Activated naive CD8-positive, alpha-beta T cell treated with anti-CD3 and anti-CD28 coated beads, Interleukin-2, amount 50 U/mL, for 24 hours (primary cell): ENCODE data around the gene FCER2.

Experiments
- ATAC-seq: fragments of 150-1000 bp; cut with Tn5 transposase; one replicate; pipeline ENCODE4 v1.10.0; 2021
- DNase-seq: peaks from one replicate; pipeline ENCODE4 v3.0.0; 2021
- H3K27ac Mint-ChIP-seq: one replicate; pipeline ENCODE4 v1.8.0; 2021; ENCODE audit warnings: mild to moderate bottlenecking, mixed read lengths
- H3K27me3 Mint-ChIP-seq: one replicate; pipeline ENCODE4 v1.8.0; 2021; ENCODE audit warnings: mixed read lengths
- H3K36me3 Mint-ChIP-seq: one replicate; pipeline ENCODE4 v1.8.0; 2021; ENCODE audit warnings: low read depth, mixed read lengths
- H3K4me1 Mint-ChIP-seq: one replicate; pipeline ENCODE4 v1.8.0; 2021; ENCODE audit warnings: mixed read lengths
- H3K4me3 Mint-ChIP-seq: one replicate; pipeline ENCODE4 v1.8.0; 2021; ENCODE audit warnings: mild to moderate bottlenecking, moderate library complexity, mixed read lengths
- H3K9me3 Mint-ChIP-seq: one replicate; pipeline ENCODE4 v1.8.0; 2021; ENCODE audit warnings: mixed read lengths

Gene FCER2

GRCh38 chr19:7680606-7681339 lies 21.2 kb downstream of the FCER2 start, which contains the start of gene TRAPPC5:
Gene TRAPPC5, plus strand, starts transcription at chr19:7680833. Its CDS starts 1,421 bp downstream, at chr19:7682254.
- Mint-ChIP-seq H3K9me3 (no peaks in the 10 kb centered on the region), H3K36me3 (peaks cover 19% of the 10 kb centered on the region), H3K4me3 (peak within 1 kb of the TSS; percentile 85), H3K4me1 (peaks cover 59% of the 10 kb centered on the region), H3K27ac (peak within 1 kb of the TSS; percentile 93), H3K27me3 (peaks cover 30% of the 10 kb centered on the region)
- peak; percentile 37 for ATAC-seq
- peak; percentile 89 for DNase-seq

- H3K36me3 Mint-ChIP-seq = peaks cover 15% of the 10 kb centered on the region
- DNase-seq = no peak
- H3K9me3 Mint-ChIP-seq = no peaks in the 10 kb centered on the region
- H3K4me1 Mint-ChIP-seq = peaks cover 58% of the 10 kb centered on the region
- H3K27me3 Mint-ChIP-seq = peaks cover 32% of the 10 kb centered on the region
- ATAC-seq = no peak
- H3K4me3 Mint-ChIP-seq = peak overlapping the region; percentile 85
- peak overlapping the region; percentile 74 for H3K27ac Mint-ChIP-seq
Observed at GRCh38 chr19:7679771-7680605, 21.9 kb downstream of the FCER2 start.

- Mint-ChIP-seq H3K4me1 (peaks cover 63% of the 10 kb centered on the region), H3K9me3 (peaks cover 4% of the 10 kb centered on the region), H3K36me3 (peaks cover 15% of the 10 kb centered on the region), H3K4me3 (peak overlapping the region; percentile 48), H3K27ac (peak overlapping the region; percentile 74), H3K27me3 (peaks cover 36% of the 10 kb centered on the region)
- ATAC-seq (peak; percentile 53), DNase-seq (peak; percentile 61)
Observed at GRCh38 chr19:7678971-7679751, 22.8 kb downstream of the FCER2 start.

GRCh38 chr19:7677669-7678311 lies 24.1 kb downstream of the FCER2 start:
- H3K9me3 Mint-ChIP-seq = peaks cover 7% of the 10 kb centered on the region
- H3K4me3 Mint-ChIP-seq = no peak overlapping the region
- no peak for DNase-seq
- ATAC-seq = no peak
- H3K4me1 Mint-ChIP-seq = peaks cover 61% of the 10 kb centered on the region
- H3K27ac Mint-ChIP-seq = no peak overlapping the region
- H3K36me3 Mint-ChIP-seq = peaks cover 7% of the 10 kb centered on the region
- peaks cover 42% of the 10 kb centered on the region for H3K27me3 Mint-ChIP-seq

- H3K4me1 Mint-ChIP-seq = peaks cover 54% of the 10 kb centered on the region
- DNase-seq = no peak
Observed at GRCh38 chr19:7676854-7677253, 25.1 kb downstream of the FCER2 start, which contains the start of gene MCEMP1. Gene MCEMP1, plus strand, starts transcription at chr19:7677090. Its CDS starts 31 bp downstream, at chr19:7677121.

GRCh38 chr19:7676376-7676775 lies 25.6 kb downstream of the FCER2 start:
- Mint-ChIP-seq H3K27me3 (peaks cover 46% of the 10 kb centered on the region), H3K4me1 (peaks cover 52% of the 10 kb centered on the region), H3K4me3 (no peak overlapping the region), H3K36me3 (no peaks in the 10 kb centered on the region), H3K27ac (no peak overlapping the region), H3K9me3 (peaks cover 7% of the 10 kb centered on the region)
- ATAC-seq (no peak), DNase-seq (no peak)

More at GRCh38 chr19:7676854-7677253, 25.1 kb downstream of the FCER2 start, which contains the start of gene MCEMP1:
- Mint-ChIP-seq H3K27ac (no peak within 1 kb of the TSS), H3K9me3 (peaks cover 7% of the 10 kb centered on the region), H3K4me3 (no peak within 1 kb of the TSS), H3K27me3 (peaks cover 43% of the 10 kb centered on the region), H3K36me3 (peaks cover 2% of the 10 kb centered on the region)
- no peak for ATAC-seq

GRCh38 chr19:7674010-7675005 lies 27.6 kb downstream of the FCER2 start:
- ATAC-seq = peak; percentile 29
- peak; percentile 53 for DNase-seq

GRCh38 chr19:7672522-7672921 lies 29.4 kb downstream of the FCER2 start:
- peaks cover 46% of the 10 kb centered on the region for H3K27me3 Mint-ChIP-seq
- ATAC-seq = no peak
- peaks cover 7% of the 10 kb centered on the region for H3K9me3 Mint-ChIP-seq
- no peak for DNase-seq
- no peaks in the 10 kb centered on the region for H3K36me3 Mint-ChIP-seq
- H3K4me1 Mint-ChIP-seq = peaks cover 33% of the 10 kb centered on the region
- H3K27ac Mint-ChIP-seq = no peak overlapping the region
- no peak overlapping the region for H3K4me3 Mint-ChIP-seq

More at GRCh38 chr19:7674010-7675005, 27.6 kb downstream of the FCER2 start:
- Mint-ChIP-seq H3K36me3 (no peaks in the 10 kb centered on the region), H3K9me3 (peaks cover 7% of the 10 kb centered on the region), H3K4me1 (peaks cover 48% of the 10 kb centered on the region), H3K4me3 (no peak overlapping the region), H3K27me3 (peaks cover 56% of the 10 kb centered on the region), H3K27ac (no peak overlapping the region)

- no peak overlapping the region for H3K27ac Mint-ChIP-seq
- no peaks in the 10 kb centered on the region for H3K36me3 Mint-ChIP-seq
- H3K27me3 Mint-ChIP-seq = peaks cover 33% of the 10 kb centered on the region
- DNase-seq (no peak), ATAC-seq (no peak)
- peaks cover 7% of the 10 kb centered on the region for H3K9me3 Mint-ChIP-seq
- peaks cover 17% of the 10 kb centered on the region for H3K4me1 Mint-ChIP-seq
- H3K4me3 Mint-ChIP-seq = peak overlapping the region; percentile 24
Observed at GRCh38 chr19:7670790-7671189, 31.1 kb downstream of the FCER2 start.

GRCh38 chr19:7670150-7670783 lies 31.7 kb downstream of the FCER2 start:
- peak; percentile 57 for ATAC-seq
- H3K9me3 Mint-ChIP-seq = peaks cover 7% of the 10 kb centered on the region
- no peak for DNase-seq
- peaks cover 31% of the 10 kb centered on the region for H3K27me3 Mint-ChIP-seq
- H3K4me1 Mint-ChIP-seq = peaks cover 16% of the 10 kb centered on the region
- peak overlapping the region; percentile 24 for H3K4me3 Mint-ChIP-seq
- no peak overlapping the region for H3K27ac Mint-ChIP-seq
- H3K36me3 Mint-ChIP-seq = no peaks in the 10 kb centered on the region

- no peak overlapping the region for H3K27ac Mint-ChIP-seq
- peaks cover 16% of the 10 kb centered on the region for H3K4me1 Mint-ChIP-seq
- H3K36me3 Mint-ChIP-seq = no peaks in the 10 kb centered on the region
- peaks cover 6% of the 10 kb centered on the region for H3K9me3 Mint-ChIP-seq
- H3K27me3 Mint-ChIP-seq = peaks cover 30% of the 10 kb centered on the region
- ATAC-seq = no peak
- H3K4me3 Mint-ChIP-seq = no peak overlapping the region
- DNase-seq = no peak
Observed at GRCh38 chr19:7669641-7670040, 32.3 kb downstream of the FCER2 start.

GRCh38 chr19:7668842-7669241 lies 33.1 kb downstream of the FCER2 start, which contains the start of gene RETN:
Gene RETN, plus strand, starts transcription at chr19:7669049. Its CDS starts 278 bp downstream, at chr19:7669327.
- no peak within 1 kb of the TSS for H3K4me3 Mint-ChIP-seq
- ATAC-seq = no peak

More at GRCh38 chr19:7668842-7669241, 33.1 kb downstream of the FCER2 start, which contains the start of gene RETN:
- Mint-ChIP-seq H3K36me3 (no peaks in the 10 kb centered on the region), H3K4me1 (peaks cover 11% of the 10 kb centered on the region), H3K9me3 (peaks cover under 1% of the 10 kb centered on the region), H3K27me3 (peaks cover 24% of the 10 kb centered on the region), H3K27ac (no peak within 1 kb of the TSS)
- DNase-seq = no peak
